HG03280 (cell line): Measurements from ENCODE around the gene PHACTR3.
"Not testable (repeated sequence)": the region's sequence is repeated elsewhere in the genome, so short reads cannot be mapped to it uniquely, and the experiment has no call there.

Source experiments
- ATAC-seq: cut with Tn5 transposase; IDR thresholded peaks from one replicate; pipeline ENCODE4 v1.9.1; 2021; ENCODE audit warnings: mild to moderate bottlenecking, moderate library complexity; ENCODE audit not compliant: unreplicated experiment

Gene PHACTR3

GRCh38 chr20:59603781-59604541, at the start of gene PHACTR3:
PHACTR3 (plus strand) TSS chr20:59604540; CDS start chr20:59605015, 475 bp downstream.
- no peak for ATAC-seq

- ATAC-seq, result not testable (repeated sequence)
Observed at GRCh38 chr20:59557733-59558529, 46.4 kb upstream of the PHACTR3 start.

GRCh38 chr20:59559024-59559817, 45.1 kb upstream of the PHACTR3 start:
- ATAC-seq, result no peak

DNA sequence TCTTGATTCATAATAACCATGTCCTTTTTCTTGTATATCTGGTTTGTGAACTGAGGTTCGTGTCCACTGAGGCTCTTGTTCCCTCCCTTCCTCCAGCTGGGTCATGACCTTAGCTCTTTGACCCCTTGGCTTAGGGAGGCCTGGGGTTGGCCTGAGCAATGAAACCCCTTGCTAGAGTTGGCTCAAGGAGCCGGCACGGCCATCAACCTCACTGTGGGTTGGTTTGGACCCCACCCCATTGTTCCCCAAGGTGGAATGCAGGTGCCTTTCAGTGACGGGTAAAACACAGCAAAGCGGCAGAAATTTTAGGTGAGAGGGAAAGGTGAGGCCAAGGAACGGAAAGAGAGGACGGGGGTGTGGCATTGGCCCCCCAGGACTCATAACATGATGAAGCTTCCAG, 44.5 kb upstream of the PHACTR3 start:
- no peak for ATAC-seq

GRCh38 chr20:59560588-59561227, 43.6 kb upstream of the PHACTR3 start:
- no peak for ATAC-seq

- no peak for ATAC-seq
Observed at GRCh38 chr20:59561228-59561605, 43.1 kb upstream of the PHACTR3 start.

DNA sequence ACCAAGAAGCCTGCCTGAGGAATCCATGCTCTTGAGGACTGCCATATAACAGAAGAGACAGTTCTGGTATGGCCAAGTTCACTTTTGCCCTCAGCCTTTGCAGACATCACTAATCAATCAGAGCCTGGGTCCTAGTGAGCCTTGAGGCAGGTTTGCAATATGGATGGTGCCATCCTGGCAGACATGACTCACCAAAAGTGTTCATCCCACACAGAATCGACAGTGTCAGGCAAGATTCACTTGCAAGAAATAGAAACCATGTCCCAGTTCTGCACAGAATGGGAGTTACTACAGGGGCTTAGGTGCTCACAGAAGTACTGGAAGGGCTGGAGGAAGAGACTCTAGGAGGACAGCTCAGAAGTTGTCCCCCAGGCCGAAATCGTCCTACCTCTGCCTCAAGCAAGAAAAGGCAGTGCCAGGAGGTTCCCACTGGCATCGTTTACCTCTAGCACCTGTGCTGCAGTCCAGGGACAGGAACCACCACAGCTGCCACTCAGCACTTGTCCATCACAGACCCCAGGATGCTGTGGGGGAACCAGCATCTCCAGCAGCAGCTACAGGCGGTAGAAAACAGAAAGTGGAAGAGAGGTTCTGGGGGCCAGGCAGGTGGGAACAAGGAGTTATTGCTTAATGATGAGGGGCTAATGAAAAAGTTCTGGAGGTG, 42.6 kb upstream of the PHACTR3 start:
- no peak for ATAC-seq

DNA sequence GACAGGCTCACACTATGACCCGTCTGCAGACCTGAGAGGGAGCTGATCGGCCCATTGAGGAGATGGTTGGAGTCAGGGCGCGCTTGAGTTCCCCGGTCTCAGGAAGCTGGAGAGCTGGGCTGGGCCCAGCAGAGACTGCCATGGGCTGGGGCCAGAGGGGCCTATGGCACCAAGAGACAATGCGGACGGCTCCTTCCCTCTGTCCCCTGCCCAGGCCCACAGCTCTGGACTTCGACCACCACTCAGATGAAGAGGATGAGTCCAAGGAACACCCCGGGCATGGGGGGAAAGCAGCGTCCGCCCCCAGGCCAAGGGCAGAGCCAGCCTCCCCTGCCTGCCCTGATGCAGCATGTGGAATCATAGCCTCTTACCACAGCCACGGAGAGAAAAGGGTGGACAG, 40.2 kb upstream of the PHACTR3 start:
- no peak for ATAC-seq

GRCh38 chr20:59564943-59565342, 39.4 kb upstream of the PHACTR3 start:
- ATAC-seq, result no peak

DNA sequence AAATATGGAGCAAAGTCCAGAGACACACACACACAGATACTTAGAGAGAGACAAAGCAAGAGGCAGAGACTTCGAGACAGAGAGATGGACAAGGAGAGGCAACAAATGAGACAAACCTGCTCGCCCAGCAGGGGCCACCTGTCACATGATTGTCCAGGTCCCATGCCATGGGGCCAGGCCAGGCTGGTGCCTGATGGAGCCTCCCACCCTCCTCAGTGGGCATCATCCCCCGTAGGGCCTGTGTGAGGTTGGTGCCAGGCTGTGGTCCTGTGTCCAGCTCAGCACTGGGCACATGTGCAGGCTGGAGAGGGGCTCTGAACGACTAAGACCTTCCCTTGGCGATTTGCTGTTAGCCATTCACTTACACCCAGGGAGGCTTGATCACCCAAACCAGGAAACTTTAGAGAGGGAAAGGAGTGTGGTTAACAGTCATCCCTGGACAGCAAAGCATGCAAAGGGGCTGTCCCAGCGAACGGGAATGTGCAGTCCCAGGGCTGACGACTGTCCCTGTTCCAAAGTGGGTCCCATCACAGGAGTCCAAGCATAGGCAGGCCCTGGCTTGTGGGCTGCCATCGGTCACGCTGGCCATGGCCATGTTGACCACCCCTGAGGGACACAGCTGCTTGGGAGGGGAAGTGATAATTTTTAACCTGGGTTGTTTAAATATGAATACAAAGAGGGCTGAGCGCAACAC, 38.4 kb upstream of the PHACTR3 start:
- no peak for ATAC-seq

GRCh38 chr20:59566631-59567524, 37.5 kb upstream of the PHACTR3 start:
- no peak for ATAC-seq

- ATAC-seq, result no peak
Observed at GRCh38 chr20:59567585-59568508, 36.5 kb upstream of the PHACTR3 start.

GRCh38 chr20:59568509-59569024, 35.8 kb upstream of the PHACTR3 start:
- ATAC-seq, result no peak

DNA sequence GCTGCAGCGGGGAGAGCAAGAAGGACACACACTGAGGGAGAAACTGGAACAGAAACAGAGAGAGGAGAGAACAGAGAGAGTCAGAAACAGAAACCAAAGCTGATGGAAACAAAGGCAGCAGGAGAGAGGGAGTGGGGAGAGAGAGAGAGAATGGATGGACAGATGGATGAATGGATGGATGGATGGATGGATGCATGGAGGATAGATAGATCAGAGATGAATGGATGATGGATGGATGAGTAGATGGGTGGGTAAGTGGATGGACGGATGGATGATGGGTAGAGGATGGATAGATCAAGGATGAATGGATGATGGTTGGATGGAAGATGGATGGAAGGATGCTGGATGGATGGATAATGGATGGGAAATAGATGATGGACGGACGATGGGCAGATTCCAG, 35.0 kb upstream of the PHACTR3 start:
- ATAC-seq, result no peak

DNA sequence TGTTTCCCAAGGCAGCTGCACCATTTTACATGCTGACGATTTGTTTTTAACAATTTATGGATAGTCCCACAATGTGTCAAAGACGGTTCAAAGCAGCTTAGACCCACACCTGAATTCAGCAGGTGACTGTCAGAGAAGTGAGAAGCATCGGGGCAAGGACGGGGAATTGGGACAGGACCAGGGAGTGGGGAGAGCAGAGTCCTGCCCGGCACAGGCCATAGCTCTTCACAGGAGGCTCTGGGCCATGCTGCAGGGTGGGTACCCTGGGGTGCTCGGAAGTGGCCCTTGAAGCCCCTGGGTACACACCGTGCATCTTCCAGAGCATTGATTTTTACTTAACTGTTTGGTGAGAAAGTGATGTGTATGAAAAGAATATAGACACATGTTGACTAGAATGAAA, 33.2 kb upstream of the PHACTR3 start:
- no peak for ATAC-seq

DNA sequence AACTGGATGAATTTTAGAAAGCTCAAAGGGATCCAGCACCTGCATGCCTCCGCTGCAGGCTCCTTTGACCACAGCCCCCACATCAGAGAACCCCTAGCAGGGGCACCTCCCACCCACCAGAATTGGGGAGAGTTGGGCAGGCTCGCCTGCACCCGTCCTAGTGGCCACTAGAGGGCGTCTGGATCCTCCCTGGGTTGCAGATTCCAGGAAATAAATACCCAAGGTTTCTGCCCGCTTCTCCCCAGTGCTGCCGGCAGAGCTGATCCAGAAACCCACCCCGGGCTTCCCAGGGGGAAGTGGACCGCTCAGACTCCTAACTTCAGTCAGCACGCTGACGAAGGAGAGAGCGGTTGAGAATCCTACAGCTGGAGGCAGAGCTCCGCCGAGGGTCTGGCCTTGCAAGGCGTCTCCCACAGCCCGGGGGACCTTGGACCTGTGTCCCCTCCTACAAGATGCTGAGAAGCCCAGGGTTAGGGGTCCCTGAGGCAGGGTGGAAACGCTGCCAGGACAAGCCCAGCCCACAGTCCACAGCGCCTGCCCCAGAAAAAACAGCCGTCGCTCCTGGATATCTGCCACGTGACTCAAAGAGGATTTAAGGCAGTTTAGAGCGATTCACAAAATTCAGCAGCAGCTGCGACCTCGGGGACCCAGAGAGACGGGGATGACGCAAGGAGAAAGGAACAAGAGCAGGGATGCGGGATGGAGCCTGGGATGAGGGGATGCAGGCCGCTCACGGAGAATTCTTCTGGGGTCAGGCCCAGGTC, 32.6 kb upstream of the PHACTR3 start:
- no peak for ATAC-seq

- no peak for ATAC-seq
Observed at GRCh38 chr20:59572515-59572914, 31.8 kb upstream of the PHACTR3 start.
